Measurements from ENCODE around the gene CCDC51. TPM values are rescaled to one million over a fixed set of nuclear protein-coding genes. Genes with fewer than 3 reads are reported as not detected.

Gene CCDC51
- total and polyA plus RNA-seq, 2 of the 13 experiments (the other 11 are each of a cell fraction or from before 2014, with no cell fraction given): 18.1 to 29.4 TPM

DNA sequence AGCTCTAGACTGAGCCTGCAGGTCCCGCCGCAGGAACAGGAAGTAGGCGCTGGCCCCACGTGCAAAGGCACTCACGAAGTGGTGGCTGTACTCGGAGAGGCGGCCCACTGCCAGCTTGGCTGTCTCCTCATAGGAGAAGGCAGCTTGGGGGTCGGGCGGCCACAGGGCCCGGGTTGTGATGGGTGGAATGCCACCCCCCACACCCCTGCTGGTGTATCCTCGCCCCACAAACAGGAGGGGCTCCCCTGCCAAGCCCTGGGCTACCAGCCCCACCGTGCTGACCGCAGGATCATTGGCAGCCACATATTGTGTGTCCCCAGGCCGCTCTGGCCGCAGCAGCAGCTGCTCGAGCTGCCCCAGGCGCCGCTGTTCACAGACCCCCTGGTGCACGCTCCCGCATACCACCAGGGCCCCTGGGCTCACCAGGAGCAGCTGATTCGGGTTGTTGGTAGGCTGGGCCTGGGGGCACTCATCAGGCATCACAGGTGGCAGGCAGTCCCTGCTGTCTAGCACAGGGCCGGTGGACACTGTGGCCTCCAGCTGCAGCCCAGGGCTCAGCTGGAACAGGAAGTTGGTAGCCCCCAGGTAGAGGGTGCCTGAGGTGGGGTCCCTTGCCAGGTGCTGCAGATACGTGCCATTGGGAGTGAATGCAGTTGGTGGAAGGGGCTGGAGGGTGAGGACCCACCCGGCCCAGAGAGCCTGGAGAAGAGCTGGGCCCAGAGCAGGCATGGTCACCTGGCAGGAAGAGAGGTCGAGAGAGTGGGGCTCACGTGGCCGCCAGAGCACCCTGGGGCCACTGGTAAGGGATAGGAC lies 15.8 kb downstream of the CCDC51 start:
- Histone ChIP-seq H3K4me2 (ENCODE audit: low read depth, low read length) (no peak overlapping the region; the same call in 1 of the 2 replicates), H3K4me1 (ENCODE audit: insufficient read depth, low read length) (peaks cover 65% of the 10 kb centered on the region), H3K79me2 (ENCODE audit: insufficient read depth, low read length) (peaks cover 71% of the 10 kb centered on the region), H3K9me3 (ENCODE audit: low read length) (no peaks in the 10 kb centered on the region), H2AFZ (ENCODE audit: low read length) (no peak overlapping the region), H3K9ac (ENCODE audit: insufficient read depth, low read depth, low read length) (no peak overlapping the region), H3K4me3 (replicated peaks in 1 of 3; ENCODE audit: insufficient read depth in 1 of 3, low read depth in 2 of 3, low read length in 3 of 3) (no peak overlapping the region), H3K27ac (ENCODE audit: extremely low read length, insufficient read depth, low read length) (no peak overlapping the region), H3K36me3 (replicated peaks in 1 of 2; ENCODE audit: control insufficient read depth in 1 of 2, insufficient read depth in 2 of 2, low read length in 2 of 2) (peaks cover 44 to 65% of the 10 kb centered on the region in 2 experiments), H3K27me3 (ENCODE audit: control insufficient read depth in 1 of 2, insufficient read depth in 2 of 2, low read length in 2 of 2) (no peaks in the 10 kb centered on the region), H4K20me1 (ENCODE audit: insufficient read depth, low read length) (peaks cover 82% of the 10 kb centered on the region)
- 95% methylated on average over 22 of the region's 27 CpGs for WGBS (ENCODE audit: low lambda C conversion rate)
- ATAC-seq (no peak), DNase-seq (ENCODE audit: low spot score) (no peak), FAIRE-seq (no peak)
- BruUV-seq (replicated peaks): no TSS peak
- intact Hi-C loops (cut with micrococcal nuclease; ENCODE audit: unreplicated experiment) (no loop called here), in situ Hi-C loops (cut with HindIII; ENCODE audit: extremely low pct_ligation_motif_present, low pct_unique_long_range_greater_than_20kb) (no loop called here)
- POLR2A ChIA-PET: interaction anchor here (1.4 to 11.1 kb wide), 5 partner anchors 6 to 23 kb away, joined by 5 to 130 read pairs (median 10); partner anchors contain the start of genes CCDC51, PLXNB1 and TMA7
- CTCF ChIA-PET (ENCODE audit: low intra/inter-chr PET ratio, low total read pairs): no interaction called here
- TF ChIP-seq, protein P1, sequence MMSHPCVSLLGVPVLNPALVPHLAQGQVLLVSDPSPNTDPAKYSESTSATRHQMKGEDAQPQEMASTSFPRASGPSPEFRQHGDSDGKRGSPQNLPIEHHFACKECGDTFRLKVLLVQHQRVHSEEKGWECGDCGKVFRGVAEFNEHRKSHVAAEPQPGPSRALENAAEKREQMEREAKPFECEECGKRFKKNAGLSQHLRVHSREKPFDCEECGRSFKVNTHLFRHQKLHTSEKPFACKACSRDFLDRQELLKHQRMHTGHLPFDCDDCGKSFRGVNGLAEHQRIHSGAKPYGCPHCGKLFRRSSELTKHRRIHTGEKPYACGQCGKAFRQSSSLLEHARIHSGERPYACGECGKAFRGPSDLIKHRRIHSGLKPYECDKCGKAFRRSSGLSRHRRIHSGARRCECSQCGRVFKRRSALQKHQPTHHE (CRISPR knock-in tag; IDR thresholded peaks at IDR 0.05; ENCODE audit: borderline replicate concordance): no peak
- TF ChIP-seq TP53 (CRISPR knock-in tag; conservative IDR thresholded peaks at IDR 0.05) (no peak), MIER3 (CRISPR knock-in tag; IDR thresholded peaks at IDR 0.05; ENCODE audit: borderline replicate concordance) (no peak), ZNF546 (CRISPR knock-in tag; conservative IDR thresholded peaks at IDR 0.05) (no peak), GABPB1 (CRISPR knock-in tag; IDR thresholded peaks at IDR 0.05) (peak; percentile 8; the same call in 1 of the 2 replicates), ZNF703 (CRISPR knock-in tag; IDR thresholded peaks at IDR 0.05; ENCODE audit: borderline replicate concordance) (no peak), ZNF720 (CRISPR knock-in tag; IDR thresholded peaks at IDR 0.05) (no peak), ZNF121 (CRISPR knock-in tag; IDR thresholded peaks at IDR 0.05) (no peak), RBFOX2 (IDR thresholded peaks at IDR 0.05; ENCODE audit: low read depth, low read length) (peak; percentile 81), ZNF326 (CRISPR knock-in tag; IDR thresholded peaks at IDR 0.05; ENCODE audit: borderline replicate concordance) (no peak), FOSL2 (CRISPR knock-in tag; IDR thresholded peaks at IDR 0.05) (no peak), ZSCAN29 (CRISPR knock-in tag; conservative IDR thresholded peaks at IDR 0.05) (no peak), RNF2 (conservative IDR thresholded peaks at IDR 0.05; ENCODE audit: low read depth) (no peak)
- TF ChIP-seq, protein P2, sequence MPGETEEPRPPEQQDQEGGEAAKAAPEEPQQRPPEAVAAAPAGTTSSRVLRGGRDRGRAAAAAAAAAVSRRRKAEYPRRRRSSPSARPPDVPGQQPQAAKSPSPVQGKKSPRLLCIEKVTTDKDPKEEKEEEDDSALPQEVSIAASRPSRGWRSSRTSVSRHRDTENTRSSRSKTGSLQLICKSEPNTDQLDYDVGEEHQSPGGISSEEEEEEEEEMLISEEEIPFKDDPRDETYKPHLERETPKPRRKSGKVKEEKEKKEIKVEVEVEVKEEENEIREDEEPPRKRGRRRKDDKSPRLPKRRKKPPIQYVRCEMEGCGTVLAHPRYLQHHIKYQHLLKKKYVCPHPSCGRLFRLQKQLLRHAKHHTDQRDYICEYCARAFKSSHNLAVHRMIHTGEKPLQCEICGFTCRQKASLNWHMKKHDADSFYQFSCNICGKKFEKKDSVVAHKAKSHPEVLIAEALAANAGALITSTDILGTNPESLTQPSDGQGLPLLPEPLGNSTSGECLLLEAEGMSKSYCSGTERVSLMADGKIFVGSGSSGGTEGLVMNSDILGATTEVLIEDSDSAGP (CRISPR knock-in tag; IDR thresholded peaks at IDR 0.05; ENCODE audit: borderline replicate concordance): peak; percentile 24; the same call in 1 of the 2 replicates
- TF ChIP-seq, protein P3, sequence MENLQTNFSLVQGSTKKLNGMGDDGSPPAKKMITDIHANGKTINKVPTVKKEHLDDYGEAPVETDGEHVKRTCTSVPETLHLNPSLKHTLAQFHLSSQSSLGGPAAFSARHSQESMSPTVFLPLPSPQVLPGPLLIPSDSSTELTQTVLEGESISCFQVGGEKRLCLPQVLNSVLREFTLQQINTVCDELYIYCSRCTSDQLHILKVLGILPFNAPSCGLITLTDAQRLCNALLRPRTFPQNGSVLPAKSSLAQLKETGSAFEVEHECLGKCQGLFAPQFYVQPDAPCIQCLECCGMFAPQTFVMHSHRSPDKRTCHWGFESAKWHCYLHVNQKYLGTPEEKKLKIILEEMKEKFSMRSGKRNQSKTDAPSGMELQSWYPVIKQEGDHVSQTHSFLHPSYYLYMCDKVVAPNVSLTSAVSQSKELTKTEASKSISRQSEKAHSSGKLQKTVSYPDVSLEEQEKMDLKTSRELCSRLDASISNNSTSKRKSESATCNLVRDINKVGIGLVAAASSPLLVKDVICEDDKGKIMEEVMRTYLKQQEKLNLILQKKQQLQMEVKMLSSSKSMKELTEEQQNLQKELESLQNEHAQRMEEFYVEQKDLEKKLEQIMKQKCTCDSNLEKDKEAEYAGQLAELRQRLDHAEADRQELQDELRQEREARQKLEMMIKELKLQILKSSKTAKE (CRISPR knock-in tag; IDR thresholded peaks at IDR 0.05; ENCODE audit: borderline replicate concordance): no peak
- TF ChIP-seq, protein P4, sequence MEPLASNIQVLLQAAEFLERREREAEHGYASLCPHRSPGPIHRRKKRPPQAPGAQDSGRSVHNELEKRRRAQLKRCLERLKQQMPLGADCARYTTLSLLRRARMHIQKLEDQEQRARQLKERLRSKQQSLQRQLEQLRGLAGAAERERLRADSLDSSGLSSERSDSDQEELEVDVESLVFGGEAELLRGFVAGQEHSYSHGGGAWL (CRISPR knock-in tag; IDR thresholded peaks at IDR 0.05): no peak
- TF ChIP-seq, protein P5, sequence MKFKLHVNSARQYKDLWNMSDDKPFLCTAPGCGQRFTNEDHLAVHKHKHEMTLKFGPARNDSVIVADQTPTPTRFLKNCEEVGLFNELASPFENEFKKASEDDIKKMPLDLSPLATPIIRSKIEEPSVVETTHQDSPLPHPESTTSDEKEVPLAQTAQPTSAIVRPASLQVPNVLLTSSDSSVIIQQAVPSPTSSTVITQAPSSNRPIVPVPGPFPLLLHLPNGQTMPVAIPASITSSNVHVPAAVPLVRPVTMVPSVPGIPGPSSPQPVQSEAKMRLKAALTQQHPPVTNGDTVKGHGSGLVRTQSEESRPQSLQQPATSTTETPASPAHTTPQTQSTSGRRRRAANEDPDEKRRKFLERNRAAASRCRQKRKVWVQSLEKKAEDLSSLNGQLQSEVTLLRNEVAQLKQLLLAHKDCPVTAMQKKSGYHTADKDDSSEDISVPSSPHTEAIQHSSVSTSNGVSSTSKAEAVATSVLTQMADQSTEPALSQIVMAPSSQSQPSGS (CRISPR knock-in tag; IDR thresholded peaks at IDR 0.05): no peak

Measured in HepG2 (cell line).